Measurements from ENCODE around the gene UNC5CL.

The UNC5CL gene

GRCh38 chr6:41053041-41053440 lies 14.0 kb upstream of the UNC5CL start, which contains the start of gene APOBEC2:
APOBEC2 (plus strand) TSS chr6:41053202; CDS start chr6:41053348, 146 bp downstream.
- no peaks in the 10 kb centered on the region for H3K4me1 ChIP-seq (ENCODE audit: insufficient read depth, insufficient read length)
- no peaks in the 10 kb centered on the region for H3K36me3 ChIP-seq (ENCODE audit: insufficient read depth, insufficient read length, low read length)
- no peak within 1 kb of the TSS for H3K9ac ChIP-seq (ENCODE audit: insufficient read length, low read depth)
- no peak within 1 kb of the TSS for H3K4me3 ChIP-seq (ENCODE audit: insufficient read length, low read depth)
- H3K9me3 ChIP-seq (ENCODE audit: insufficient read depth, low read length): no peaks in the 10 kb centered on the region
- H3K27me3 ChIP-seq (ENCODE audit: insufficient read depth, insufficient read length): no peaks in the 10 kb centered on the region
- DNase-seq (ENCODE audit: low read depth, low spot score): no peak
- TF ChIP-seq SUZ12 (IDR thresholded peaks at IDR 0.05; ENCODE audit: extremely low read depth, insufficient read depth, insufficient read length): no peak
- TF ChIP-seq ZNF274 (IDR thresholded peaks at IDR 0.05; ENCODE audit: low read depth, low read length): no peak
- no peak for TF ChIP-seq YY1 (IDR thresholded peaks at IDR 0.05; ENCODE audit: insufficient read depth, insufficient read length)

- Histone ChIP-seq H3K9ac (ENCODE audit: insufficient read length, low read depth) (no peak overlapping the region), H3K4me1 (ENCODE audit: insufficient read depth, insufficient read length) (no peaks in the 10 kb centered on the region), H3K36me3 (ENCODE audit: insufficient read depth, insufficient read length, low read length) (no peaks in the 10 kb centered on the region), H3K4me3 (ENCODE audit: insufficient read length, low read depth) (no peak overlapping the region), H3K27me3 (ENCODE audit: insufficient read depth, insufficient read length) (no peaks in the 10 kb centered on the region), H3K9me3 (ENCODE audit: insufficient read depth, low read length) (no peaks in the 10 kb centered on the region)
- TF ChIP-seq SUZ12 (IDR thresholded peaks at IDR 0.05; ENCODE audit: extremely low read depth, insufficient read depth, insufficient read length) (no peak), YY1 (IDR thresholded peaks at IDR 0.05; ENCODE audit: insufficient read depth, insufficient read length) (no peak), ZNF274 (IDR thresholded peaks at IDR 0.05; ENCODE audit: low read depth, low read length) (no peak)
- no peak for DNase-seq (ENCODE audit: low read depth, low spot score)
These were observed 12.9 kb upstream of the UNC5CL start for GRCh38 chr6:41051873-41052272.

- no peaks in the 10 kb centered on the region for H3K9me3 ChIP-seq (ENCODE audit: insufficient read depth, low read length)
- TF ChIP-seq SUZ12 (IDR thresholded peaks at IDR 0.05; ENCODE audit: extremely low read depth, insufficient read depth, insufficient read length) (no peak), ZNF274 (IDR thresholded peaks at IDR 0.05; ENCODE audit: low read depth, low read length) (no peak), YY1 (IDR thresholded peaks at IDR 0.05; ENCODE audit: insufficient read depth, insufficient read length) (no peak)
- H3K9ac ChIP-seq (ENCODE audit: insufficient read length, low read depth): no peak overlapping the region
- H3K36me3 ChIP-seq (ENCODE audit: insufficient read depth, insufficient read length, low read length): no peaks in the 10 kb centered on the region
- peaks cover under 1% of the 10 kb centered on the region for H3K4me1 ChIP-seq (ENCODE audit: insufficient read depth, insufficient read length)
- H3K27me3 ChIP-seq (ENCODE audit: insufficient read depth, insufficient read length): no peaks in the 10 kb centered on the region
- no peak overlapping the region for H3K4me3 ChIP-seq (ENCODE audit: insufficient read length, low read depth)
- DNase-seq (ENCODE audit: low read depth, low spot score): no peak
These were observed 11.5 kb upstream of the UNC5CL start for GRCh38 chr6:41050536-41050935.

- no peaks in the 10 kb centered on the region for H3K36me3 ChIP-seq (ENCODE audit: insufficient read depth, insufficient read length, low read length)
- H3K4me1 ChIP-seq (ENCODE audit: insufficient read depth, insufficient read length): peaks cover 2% of the 10 kb centered on the region
- DNase-seq (ENCODE audit: low read depth, low spot score): no peak
- no peaks in the 10 kb centered on the region for H3K9me3 ChIP-seq (ENCODE audit: insufficient read depth, low read length)
- H3K9ac ChIP-seq (ENCODE audit: insufficient read length, low read depth): no peak overlapping the region
- H3K27me3 ChIP-seq (ENCODE audit: insufficient read depth, insufficient read length): no peaks in the 10 kb centered on the region
- no peak overlapping the region for H3K4me3 ChIP-seq (ENCODE audit: insufficient read length, low read depth)
- no peak for TF ChIP-seq ZNF274 (IDR thresholded peaks at IDR 0.05; ENCODE audit: low read depth, low read length)
- TF ChIP-seq SUZ12 (IDR thresholded peaks at IDR 0.05; ENCODE audit: extremely low read depth, insufficient read depth, insufficient read length): no peak
- no peak for TF ChIP-seq YY1 (IDR thresholded peaks at IDR 0.05; ENCODE audit: insufficient read depth, insufficient read length)
These were observed 10.9 kb upstream of the UNC5CL start for GRCh38 chr6:41049955-41050354.

- H3K4me1 ChIP-seq (ENCODE audit: insufficient read depth, insufficient read length): peaks cover 2% of the 10 kb centered on the region
- no peaks in the 10 kb centered on the region for H3K27me3 ChIP-seq (ENCODE audit: insufficient read depth, insufficient read length)
- DNase-seq (ENCODE audit: low read depth, low spot score): no peak
- no peaks in the 10 kb centered on the region for H3K9me3 ChIP-seq (ENCODE audit: insufficient read depth, low read length)
- TF ChIP-seq ZNF274 (IDR thresholded peaks at IDR 0.05; ENCODE audit: low read depth, low read length): no peak
- TF ChIP-seq YY1 (IDR thresholded peaks at IDR 0.05; ENCODE audit: insufficient read depth, insufficient read length): no peak
- no peak for TF ChIP-seq SUZ12 (IDR thresholded peaks at IDR 0.05; ENCODE audit: extremely low read depth, insufficient read depth, insufficient read length)
- H3K9ac ChIP-seq (ENCODE audit: insufficient read length, low read depth): no peak overlapping the region
- H3K36me3 ChIP-seq (ENCODE audit: insufficient read depth, insufficient read length, low read length): no peaks in the 10 kb centered on the region
- no peak overlapping the region for H3K4me3 ChIP-seq (ENCODE audit: insufficient read length, low read depth)
These were observed 10.5 kb upstream of the UNC5CL start for GRCh38 chr6:41049521-41049920.

GRCh38 chr6:41047745-41048732 lies 9.0 kb upstream of the UNC5CL start:
- no peaks in the 10 kb centered on the region for H3K36me3 ChIP-seq (ENCODE audit: insufficient read depth, insufficient read length, low read length)
- no peaks in the 10 kb centered on the region for H3K27me3 ChIP-seq (ENCODE audit: insufficient read depth, insufficient read length)
- H3K4me3 ChIP-seq (ENCODE audit: insufficient read length, low read depth): no peak overlapping the region
- H3K4me1 ChIP-seq (ENCODE audit: insufficient read depth, insufficient read length): peaks cover 2% of the 10 kb centered on the region
- no peaks in the 10 kb centered on the region for H3K9me3 ChIP-seq (ENCODE audit: insufficient read depth, low read length)
- DNase-seq (ENCODE audit: low read depth, low spot score): no peak
- H3K9ac ChIP-seq (ENCODE audit: insufficient read length, low read depth): no peak overlapping the region
- no peak for TF ChIP-seq YY1 (IDR thresholded peaks at IDR 0.05; ENCODE audit: insufficient read depth, insufficient read length)
- TF ChIP-seq ZNF274 (IDR thresholded peaks at IDR 0.05; ENCODE audit: low read depth, low read length): no peak
- no peak for TF ChIP-seq SUZ12 (IDR thresholded peaks at IDR 0.05; ENCODE audit: extremely low read depth, insufficient read depth, insufficient read length)

GRCh38 chr6:41047306-41047705 lies 8.3 kb upstream of the UNC5CL start:
- Histone ChIP-seq H3K9ac (ENCODE audit: insufficient read length, low read depth) (no peak overlapping the region), H3K4me1 (ENCODE audit: insufficient read depth, insufficient read length) (peaks cover 2% of the 10 kb centered on the region), H3K27me3 (ENCODE audit: insufficient read depth, insufficient read length) (no peaks in the 10 kb centered on the region), H3K9me3 (ENCODE audit: insufficient read depth, low read length) (no peaks in the 10 kb centered on the region), H3K4me3 (ENCODE audit: insufficient read length, low read depth) (no peak overlapping the region), H3K36me3 (ENCODE audit: insufficient read depth, insufficient read length, low read length) (no peaks in the 10 kb centered on the region)
- no peak for DNase-seq (ENCODE audit: low read depth, low spot score)
- TF ChIP-seq SUZ12 (IDR thresholded peaks at IDR 0.05; ENCODE audit: extremely low read depth, insufficient read depth, insufficient read length) (no peak), YY1 (IDR thresholded peaks at IDR 0.05; ENCODE audit: insufficient read depth, insufficient read length) (no peak), ZNF274 (IDR thresholded peaks at IDR 0.05; ENCODE audit: low read depth, low read length) (no peak)

Measured in NT2/D1 (cell line).